Mononuclear cell (primary cell): ENCODE data around the gene JARID2. TPM values are rescaled to one million over a fixed set of nuclear protein-coding genes. Genes with fewer than 3 reads are reported as not detected.

Experiments
- H3K27me3 ChIP-seq: 2 replicates; pipeline ENCODE4 v1.6.0; 2011; ENCODE audit warnings: low read length, control low read depth; ENCODE audit not compliant: insufficient read depth
- H3K4me1 ChIP-seq: 2 replicates; pipeline ENCODE4 v1.5.1; 2011; ENCODE audit warnings: mild to moderate bottlenecking, low read length, control low read depth; ENCODE audit not compliant: insufficient read depth
- H3K4me3 ChIP-seq: 2 replicates; pipeline ENCODE4 v1.5.1; 2011; ENCODE audit warnings: mild to moderate bottlenecking, low read length, moderate library complexity
- H3K9me3 ChIP-seq: 2 replicates; pipeline ENCODE4 v1.5.1; 2011; ENCODE audit warnings: low read depth, mild to moderate bottlenecking, control low read depth, low read length
- total RNA-seq: library from RNA; depleted of rRNA; stranded (reverse); fragments of >200 nt; gene quantifications from one replicate; pipeline ENCODE4 v1.2.3, GENCODE V29; 2012

Gene JARID2
- total RNA-seq, 1 donor: 74.8 TPM

DNA sequence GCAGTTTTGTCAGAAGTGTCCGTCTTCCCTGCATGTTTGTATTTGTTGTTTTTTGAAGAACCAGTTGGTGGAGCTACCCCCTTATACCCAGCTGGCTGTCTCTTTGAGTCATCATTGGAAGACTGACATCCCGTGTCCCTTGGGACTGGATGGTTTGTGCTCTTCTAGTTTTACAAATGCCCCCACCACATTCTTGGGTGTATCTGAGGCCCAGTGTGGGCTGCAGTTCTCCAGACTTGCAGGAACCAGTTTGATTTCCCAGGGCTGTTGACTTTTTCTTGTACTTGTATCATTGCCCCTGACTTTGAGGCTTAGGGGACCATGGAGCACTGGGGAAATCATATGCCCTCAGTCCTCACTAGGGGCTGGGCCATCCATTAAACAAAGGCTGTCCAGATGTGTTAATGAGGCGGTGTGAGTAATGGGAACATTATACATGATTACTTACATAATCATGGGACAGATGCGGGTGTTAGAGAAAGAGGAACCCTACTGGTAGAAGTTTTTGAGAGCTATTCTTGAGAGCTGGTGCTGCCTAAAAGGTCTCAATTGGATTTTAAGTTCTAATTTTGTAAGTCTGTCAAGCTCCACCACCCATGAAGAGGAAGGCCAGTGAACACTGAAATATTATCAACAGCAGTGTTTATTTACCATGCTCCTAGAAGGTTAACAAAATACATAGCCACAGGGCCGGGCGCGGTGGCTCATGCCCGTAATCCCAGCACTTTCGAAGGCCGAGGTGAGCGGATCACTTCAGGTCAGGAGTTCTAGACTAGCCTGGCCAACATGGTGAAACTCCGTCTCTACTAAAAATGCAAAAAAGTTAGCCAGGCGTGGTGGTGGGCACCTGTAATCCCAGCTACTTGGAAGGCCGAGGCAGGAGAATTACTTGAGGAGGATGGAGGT, 8.5 kb downstream of the JARID2 start:
- H3K27me3 ChIP-seq: no peaks in the 10 kb centered on the region
- H3K9me3 ChIP-seq: no peaks in the 10 kb centered on the region
- H3K4me3 ChIP-seq: no peak overlapping the region
- H3K4me1 ChIP-seq: peaks cover 90% of the 10 kb centered on the region

DNA sequence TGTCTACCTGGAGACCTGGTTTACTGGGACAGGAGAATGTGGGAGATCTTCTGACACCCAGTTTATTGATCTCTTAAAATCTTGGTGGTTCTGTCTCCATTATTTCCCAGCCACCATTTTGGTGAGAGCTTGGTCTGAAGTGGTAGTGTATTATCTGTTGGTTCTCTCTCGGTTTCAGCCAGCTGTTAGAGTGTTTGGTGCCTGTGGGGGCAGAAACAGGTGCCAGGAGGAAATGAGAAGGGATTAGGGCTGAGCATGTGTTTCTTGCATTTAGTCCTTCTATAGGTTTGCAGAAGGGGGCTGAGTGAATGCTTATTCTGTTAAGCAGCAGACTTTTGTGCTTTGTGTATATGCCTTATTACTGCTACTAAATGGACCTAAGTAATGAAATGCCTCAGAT, 9.6 kb downstream of the JARID2 start:
- Histone ChIP-seq H3K27me3 (no peaks in the 10 kb centered on the region), H3K4me3 (no peak overlapping the region), H3K4me1 (peaks cover 92% of the 10 kb centered on the region), H3K9me3 (no peaks in the 10 kb centered on the region)

DNA sequence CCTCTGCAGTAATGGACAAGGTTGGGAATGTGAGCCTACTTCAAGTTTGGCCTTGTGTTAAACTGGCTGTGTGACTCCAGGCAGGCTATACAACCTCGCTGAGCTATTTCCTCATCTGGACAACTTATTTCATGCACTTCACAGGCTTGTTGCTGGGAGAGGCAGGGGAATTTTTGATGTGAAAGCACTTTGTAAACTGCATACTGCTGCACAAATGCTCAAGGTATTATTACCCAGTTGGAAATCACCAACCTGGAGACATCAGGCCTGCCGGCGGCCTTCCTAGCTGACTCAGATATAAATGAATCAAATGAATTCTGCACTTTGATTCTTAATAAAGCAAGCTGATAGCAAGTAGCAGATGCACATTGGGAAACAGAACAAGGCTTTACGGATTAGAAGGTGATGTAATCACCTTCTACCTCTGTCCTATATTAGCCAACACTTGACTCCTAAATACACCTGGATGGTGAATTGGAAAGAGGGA, 10.1 kb downstream of the JARID2 start:
- no peaks in the 10 kb centered on the region for H3K27me3 ChIP-seq
- H3K4me1 ChIP-seq: peaks cover 92% of the 10 kb centered on the region
- H3K9me3 ChIP-seq: no peaks in the 10 kb centered on the region
- H3K4me3 ChIP-seq: no peak overlapping the region

DNA sequence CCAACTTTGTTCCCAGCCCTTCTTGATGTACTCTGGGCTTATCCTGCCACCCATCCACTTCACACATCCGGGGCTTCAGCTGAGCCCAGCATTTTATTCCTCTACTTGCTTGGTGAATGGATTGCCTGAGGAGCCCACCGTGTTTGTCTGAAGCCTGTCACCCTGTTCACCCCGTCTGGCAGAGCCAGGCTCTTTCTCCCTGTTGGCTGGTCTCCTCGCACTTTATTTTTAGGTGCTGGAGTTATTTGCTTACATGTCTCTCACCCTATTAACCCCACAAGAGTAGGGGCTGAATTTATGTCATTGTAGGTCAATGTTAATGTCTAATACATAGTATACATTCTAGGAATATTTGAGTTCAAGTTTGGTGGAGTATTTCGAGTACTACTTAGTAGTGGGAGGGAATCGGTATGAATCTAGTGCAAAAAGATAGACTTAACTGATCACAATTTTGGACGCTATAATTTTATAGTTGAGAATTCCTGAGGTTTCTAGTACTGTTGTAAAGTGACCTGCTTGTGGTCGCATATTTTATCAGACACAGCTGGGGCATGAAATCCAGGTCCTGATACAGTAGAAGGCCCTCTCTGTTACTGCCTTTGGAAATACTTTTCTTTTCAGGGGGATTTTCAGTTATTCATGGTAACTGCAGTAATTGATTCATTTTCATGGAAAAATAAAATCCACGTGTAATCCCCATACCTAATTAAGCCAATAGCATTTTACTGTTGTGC, 10.8 kb downstream of the JARID2 start:
- H3K4me3 ChIP-seq: no peak overlapping the region
- H3K27me3 ChIP-seq: no peaks in the 10 kb centered on the region
- peaks cover 88% of the 10 kb centered on the region for H3K4me1 ChIP-seq
- H3K9me3 ChIP-seq: no peaks in the 10 kb centered on the region

DNA sequence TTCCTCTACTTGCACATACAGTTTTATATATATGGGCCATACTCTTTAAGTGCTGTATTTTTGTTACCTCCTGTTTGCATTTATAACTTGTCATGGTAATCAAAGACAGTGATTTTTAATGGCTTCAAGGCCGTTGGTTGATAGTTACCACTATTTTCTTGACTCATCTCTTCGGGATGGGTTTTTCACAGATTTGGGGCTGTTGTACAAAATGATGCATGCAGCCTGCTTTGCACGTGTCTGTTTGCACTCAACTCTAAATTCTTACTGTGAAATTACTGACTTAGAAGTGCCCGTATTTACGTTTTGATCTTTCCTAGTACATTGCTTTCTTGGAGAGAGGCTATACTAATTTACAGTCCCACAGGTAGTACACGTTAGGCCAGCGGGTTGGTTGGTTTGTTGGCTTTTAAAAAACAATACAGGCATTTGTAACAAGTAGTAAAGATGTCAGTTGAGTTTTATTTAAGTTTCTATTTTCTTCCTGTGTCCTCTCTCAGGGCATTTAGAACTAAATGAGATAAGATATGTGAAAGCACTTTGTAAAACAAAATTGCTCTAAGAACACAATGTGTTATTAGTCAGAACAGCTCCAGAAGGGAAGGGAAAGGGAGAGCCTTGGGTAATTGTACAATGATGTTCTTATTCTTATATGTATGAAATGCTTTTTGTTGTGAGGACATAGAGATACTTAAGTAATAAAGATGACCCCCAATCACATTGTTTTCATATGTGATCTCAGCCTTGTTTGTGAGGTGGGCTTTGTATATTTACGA, 11.7 kb downstream of the JARID2 start:
- peaks cover 88% of the 10 kb centered on the region for H3K4me1 ChIP-seq
- H3K27me3 ChIP-seq: no peaks in the 10 kb centered on the region
- no peak overlapping the region for H3K4me3 ChIP-seq
- H3K9me3 ChIP-seq: no peaks in the 10 kb centered on the region

DNA sequence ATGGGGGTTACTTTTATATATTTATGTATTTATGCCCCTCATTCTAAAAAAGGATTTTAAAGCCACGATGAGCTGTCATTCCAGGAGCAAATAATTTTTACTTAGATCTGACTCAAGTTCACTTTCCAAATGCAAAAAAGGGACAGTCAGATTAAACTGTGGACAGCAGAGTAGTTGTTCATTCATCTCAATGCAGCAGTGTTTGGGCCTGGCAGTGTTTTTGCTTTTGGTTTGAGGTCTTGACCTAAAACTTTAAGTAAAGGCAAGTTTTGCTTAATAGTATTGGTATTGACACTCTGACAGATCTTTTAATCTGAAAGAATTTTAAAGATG, 13.9 kb downstream of the JARID2 start:
- no peak overlapping the region for H3K4me3 ChIP-seq
- H3K4me1 ChIP-seq: peaks cover 88% of the 10 kb centered on the region
- H3K9me3 ChIP-seq: no peaks in the 10 kb centered on the region
- no peaks in the 10 kb centered on the region for H3K27me3 ChIP-seq

DNA sequence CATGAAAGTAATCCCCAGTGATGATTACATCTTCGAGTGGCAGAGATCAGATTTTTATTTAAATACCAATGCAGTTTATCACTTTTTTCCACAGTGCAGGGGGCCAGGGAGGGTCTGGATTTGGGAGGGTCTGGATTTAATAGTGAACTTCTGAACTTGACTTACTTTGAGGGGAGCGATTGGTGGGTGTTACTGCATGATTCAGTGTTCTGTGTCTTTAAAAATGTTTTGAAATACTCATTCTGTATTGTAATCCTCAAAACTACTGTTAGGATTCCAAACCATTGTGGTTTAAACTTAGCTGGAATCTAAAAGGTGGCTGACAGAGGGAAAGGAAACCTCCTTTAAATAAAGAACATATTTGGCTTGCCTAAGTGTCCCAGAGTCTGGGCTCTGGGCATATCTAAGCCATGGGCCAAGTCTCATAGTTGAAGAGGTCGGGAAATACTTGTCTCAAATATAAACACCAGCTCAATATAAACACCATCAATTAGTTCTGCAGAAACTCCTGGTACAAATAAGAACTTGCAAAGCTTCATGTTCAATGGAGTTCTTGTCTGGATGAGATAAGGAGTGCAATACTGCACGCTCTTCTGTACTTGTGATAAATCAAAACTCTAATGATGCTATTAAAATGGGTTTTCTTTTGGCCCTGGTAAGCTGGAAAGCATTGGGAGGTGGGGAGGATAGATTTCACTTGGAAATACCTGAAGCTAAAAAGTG, 14.4 kb downstream of the JARID2 start:
- no peaks in the 10 kb centered on the region for H3K9me3 ChIP-seq
- peaks cover 88% of the 10 kb centered on the region for H3K4me1 ChIP-seq
- no peak overlapping the region for H3K4me3 ChIP-seq
- H3K27me3 ChIP-seq: no peaks in the 10 kb centered on the region

DNA sequence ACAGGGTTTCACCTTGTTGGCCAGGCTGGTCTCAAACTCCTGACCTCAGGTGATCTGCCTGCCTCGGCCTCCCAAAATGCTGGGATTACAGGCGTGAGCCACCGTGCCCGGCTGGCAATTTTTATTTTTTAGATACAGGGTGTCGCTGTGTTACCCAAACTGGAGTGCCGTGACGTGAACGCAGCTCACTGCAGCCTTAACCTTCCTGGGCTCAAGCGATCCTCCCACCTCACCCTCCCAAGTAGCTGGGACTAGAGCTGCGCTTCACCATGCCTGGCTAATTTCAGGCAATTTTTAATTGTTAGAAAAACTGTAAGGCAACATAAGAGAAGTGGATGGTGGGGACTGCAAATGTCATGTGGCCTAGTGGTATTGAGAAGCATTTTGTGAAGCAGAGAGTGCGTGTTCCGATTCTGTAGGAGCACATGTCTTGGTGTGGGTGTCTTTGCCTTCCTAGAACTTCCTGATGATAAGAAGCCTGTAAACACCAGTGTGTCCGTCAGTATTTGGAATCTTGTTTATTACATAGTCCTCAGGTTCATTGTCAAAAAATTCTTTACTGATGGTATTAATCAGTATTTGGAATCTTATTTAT, 18.0 kb downstream of the JARID2 start:
- Histone ChIP-seq H3K9me3 (no peaks in the 10 kb centered on the region), H3K27me3 (no peaks in the 10 kb centered on the region), H3K4me1 (peaks cover 96% of the 10 kb centered on the region), H3K4me3 (no peak overlapping the region)

DNA sequence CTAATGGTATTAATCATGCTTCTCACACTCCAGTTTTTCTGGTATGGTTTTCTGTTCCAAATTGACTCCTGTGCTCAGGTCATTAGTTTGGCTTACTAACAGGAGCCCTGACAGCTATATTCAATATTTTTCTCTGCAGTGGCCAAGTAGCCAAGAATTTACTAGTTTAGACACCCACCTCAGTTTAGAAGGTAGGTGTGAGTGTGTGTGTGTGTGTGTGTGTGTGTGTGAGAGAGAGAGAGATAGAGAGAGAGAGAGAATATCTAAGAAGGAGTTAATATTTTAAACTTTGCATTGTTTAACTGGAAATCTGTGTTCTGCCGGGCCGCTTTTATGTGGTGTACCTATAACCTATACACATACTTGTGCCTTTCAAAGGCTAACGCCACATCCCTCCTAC, 18.5 kb downstream of the JARID2 start:
- H3K9me3 ChIP-seq: no peaks in the 10 kb centered on the region
- H3K4me3 ChIP-seq: no peak overlapping the region
- no peaks in the 10 kb centered on the region for H3K27me3 ChIP-seq
- peaks cover 96% of the 10 kb centered on the region for H3K4me1 ChIP-seq

DNA sequence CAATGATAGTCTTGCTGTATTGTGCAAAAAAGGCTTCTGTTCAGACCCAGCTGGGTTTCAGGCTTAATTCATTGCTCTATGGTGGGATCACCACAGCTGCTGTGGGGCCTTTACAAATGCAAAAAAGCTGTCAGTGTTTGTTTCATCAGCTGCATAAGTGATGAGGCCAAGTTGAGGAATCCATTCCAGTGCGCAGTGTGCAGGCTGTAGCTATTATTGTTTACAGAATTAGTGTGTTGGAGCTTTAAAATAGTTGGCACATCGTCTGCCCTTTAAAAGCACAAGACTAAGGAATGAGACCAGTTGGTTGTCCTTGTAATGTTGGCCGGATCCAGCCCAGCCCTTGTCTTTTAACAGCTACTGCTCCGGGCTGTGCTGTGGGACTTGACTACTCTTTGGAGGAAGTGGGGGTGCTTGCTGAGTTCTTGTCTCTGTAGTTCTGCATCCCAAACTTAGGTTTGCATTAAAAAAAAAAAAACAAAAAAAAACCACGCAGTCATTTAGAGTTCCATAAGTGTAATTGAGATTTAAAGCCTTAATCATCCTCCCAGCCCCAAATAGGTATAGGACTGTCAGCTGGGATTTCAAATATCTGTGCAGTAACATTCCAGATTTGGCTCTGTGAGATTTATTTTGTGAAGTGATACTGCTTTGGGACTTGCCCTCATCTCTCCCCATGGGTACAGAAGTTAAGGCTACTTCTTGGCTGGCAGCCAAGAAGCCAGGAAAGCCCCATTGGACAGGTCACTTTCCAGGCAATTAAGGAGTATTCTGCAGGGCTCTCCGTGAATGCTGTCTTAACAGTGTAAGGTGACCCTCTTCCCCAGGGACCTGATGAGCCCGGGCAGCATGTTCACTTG, 19.3 kb downstream of the JARID2 start:
- H3K4me3 ChIP-seq: no peak overlapping the region
- peaks cover 96% of the 10 kb centered on the region for H3K4me1 ChIP-seq
- H3K9me3 ChIP-seq: no peaks in the 10 kb centered on the region
- H3K27me3 ChIP-seq: no peaks in the 10 kb centered on the region

DNA sequence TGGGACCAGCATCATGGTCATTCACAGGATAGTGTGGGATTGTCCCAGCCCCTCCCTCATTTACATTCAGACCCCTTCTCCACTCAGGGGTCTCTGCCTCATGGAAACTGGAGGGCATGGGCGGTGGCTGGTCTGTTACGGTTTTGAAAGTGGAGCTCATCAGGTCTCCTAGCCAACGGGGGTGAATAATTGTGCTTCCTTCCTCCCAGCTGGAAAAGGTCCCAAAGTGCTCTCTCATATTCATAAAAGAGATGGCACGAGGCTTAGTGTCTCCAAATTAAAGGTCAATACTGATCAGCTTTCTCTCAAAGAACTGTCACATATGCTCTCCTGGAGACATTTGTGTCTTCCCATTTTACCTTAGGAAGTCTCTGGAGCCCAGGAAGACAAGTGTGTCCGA, 19.9 kb downstream of the JARID2 start:
- Histone ChIP-seq H3K9me3 (no peaks in the 10 kb centered on the region), H3K4me1 (peaks cover 94% of the 10 kb centered on the region), H3K4me3 (no peak overlapping the region), H3K27me3 (no peaks in the 10 kb centered on the region)

DNA sequence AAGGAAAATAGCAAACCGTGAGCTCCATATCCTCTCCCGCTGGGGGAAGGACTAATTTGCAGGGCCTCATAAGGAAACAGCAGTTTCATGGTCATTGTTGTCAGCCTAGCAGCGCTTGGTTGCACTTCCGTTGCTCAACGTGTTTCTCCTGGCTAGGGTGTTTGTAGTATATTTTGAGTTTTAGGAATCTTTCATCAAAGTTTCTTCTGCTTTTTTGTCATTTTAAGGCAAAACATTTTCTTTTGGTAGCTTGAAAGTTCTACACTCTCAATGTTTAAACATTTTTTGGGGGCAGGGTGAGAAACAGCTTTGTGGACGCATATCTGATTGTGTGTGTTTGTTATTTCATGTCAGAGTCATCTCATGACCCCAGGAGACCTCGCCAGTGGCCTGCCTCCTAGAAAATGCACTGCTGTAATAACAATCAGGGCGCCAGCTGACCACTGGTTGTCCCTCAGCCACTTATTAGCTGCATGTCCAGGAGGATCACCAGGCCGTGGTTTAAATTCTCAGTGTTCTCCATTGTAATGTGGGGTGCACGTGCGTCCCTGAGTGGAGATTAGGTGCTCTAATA, 20.6 kb downstream of the JARID2 start:
- Histone ChIP-seq H3K4me3 (no peak overlapping the region), H3K9me3 (no peaks in the 10 kb centered on the region), H3K27me3 (no peaks in the 10 kb centered on the region), H3K4me1 (peaks cover 97% of the 10 kb centered on the region)

DNA sequence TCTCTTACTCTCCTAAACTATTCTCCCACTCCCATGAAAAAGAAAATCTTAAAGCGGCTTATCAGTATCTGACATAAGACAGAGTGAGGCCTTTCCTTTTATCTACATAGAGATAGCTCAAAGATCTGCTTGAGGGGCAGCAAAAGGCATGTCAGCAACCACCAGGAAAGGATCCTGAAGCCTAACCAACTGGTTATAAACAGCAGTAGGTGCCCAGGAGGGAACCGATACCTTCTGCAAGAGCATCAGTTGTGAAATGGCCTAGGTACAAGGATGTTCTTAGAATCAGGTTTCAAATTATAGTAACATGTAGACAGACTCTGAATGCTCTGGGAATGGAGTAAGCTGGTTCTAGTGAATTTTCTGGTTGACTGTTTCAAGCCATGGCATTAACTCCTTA, 21.4 kb downstream of the JARID2 start:
- Histone ChIP-seq H3K4me3 (no peak overlapping the region), H3K4me1 (peaks cover 96% of the 10 kb centered on the region), H3K27me3 (no peaks in the 10 kb centered on the region), H3K9me3 (no peaks in the 10 kb centered on the region)
